ENCODE measurements around the gene ZNF664. TPM values are rescaled to one million over a fixed set of nuclear protein-coding genes. Genes with fewer than 3 reads are reported as not detected.

Gene ZNF664
- total RNA-seq, 4 donors from 2014 or later = 120 to 187 (median 138) TPM

GRCh38 chr12:124006846-124007713, 34.1 kb downstream of the ZNF664 start:
- Histone ChIP-seq H3K27me3 (no peaks in the 10 kb centered on the region), H3K4me1 (peaks cover 0 to 22% of the 10 kb centered on the region in 2 donors), H3K36me3 (peaks cover 10 to 11% of the 10 kb centered on the region in 2 donors), H3K4me3 (replicated peaks in 1 of 3) (no peak overlapping the region), H3K9me3 (no peaks in the 10 kb centered on the region), H3K27ac (no peak overlapping the region)
- intact Hi-C loops (cut with DNase I) = loop anchor here (10.0 kb wide), 1 partner anchor 102 kb away; no protein-coding TSS in a partner anchor
- TF ChIP-seq POLR2A (IDR thresholded peaks at IDR 0.05) = no peak
- no peak for DNase-seq
- 88 to 94% methylated on average over 13 to 14 of the region's 14 CpGs for WGBS, 2 donors

GRCh38 chr12:124007826-124008570, 35.0 kb downstream of the ZNF664 start:
- Histone ChIP-seq H3K27me3 (no peaks in the 10 kb centered on the region), H3K9me3 (no peaks in the 10 kb centered on the region), H3K4me3 (replicated peaks in 1 of 3) (no peak overlapping the region), H3K4me1 (peaks cover 0 to 13% of the 10 kb centered on the region in 2 donors), H3K36me3 (peaks cover 19 to 20% of the 10 kb centered on the region in 2 donors), H3K27ac (no peak overlapping the region)
- WGBS, 2 donors = 82 to 85% methylated on average over 9 of the region's 9 CpGs
- no peak for DNase-seq
- intact Hi-C loops (cut with DNase I) = loop anchor here (10.0 kb wide), 1 partner anchor 103 kb away; no protein-coding TSS in a partner anchor
- no peak for TF ChIP-seq POLR2A (IDR thresholded peaks at IDR 0.05)
- TF ChIP-seq, protein P1, sequence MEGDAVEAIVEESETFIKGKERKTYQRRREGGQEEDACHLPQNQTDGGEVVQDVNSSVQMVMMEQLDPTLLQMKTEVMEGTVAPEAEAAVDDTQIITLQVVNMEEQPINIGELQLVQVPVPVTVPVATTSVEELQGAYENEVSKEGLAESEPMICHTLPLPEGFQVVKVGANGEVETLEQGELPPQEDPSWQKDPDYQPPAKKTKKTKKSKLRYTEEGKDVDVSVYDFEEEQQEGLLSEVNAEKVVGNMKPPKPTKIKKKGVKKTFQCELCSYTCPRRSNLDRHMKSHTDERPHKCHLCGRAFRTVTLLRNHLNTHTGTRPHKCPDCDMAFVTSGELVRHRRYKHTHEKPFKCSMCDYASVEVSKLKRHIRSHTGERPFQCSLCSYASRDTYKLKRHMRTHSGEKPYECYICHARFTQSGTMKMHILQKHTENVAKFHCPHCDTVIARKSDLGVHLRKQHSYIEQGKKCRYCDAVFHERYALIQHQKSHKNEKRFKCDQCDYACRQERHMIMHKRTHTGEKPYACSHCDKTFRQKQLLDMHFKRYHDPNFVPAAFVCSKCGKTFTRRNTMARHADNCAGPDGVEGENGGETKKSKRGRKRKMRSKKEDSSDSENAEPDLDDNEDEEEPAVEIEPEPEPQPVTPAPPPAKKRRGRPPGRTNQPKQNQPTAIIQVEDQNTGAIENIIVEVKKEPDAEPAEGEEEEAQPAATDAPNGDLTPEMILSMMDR (IDR thresholded peaks at IDR 0.05) = no peak

DNA sequence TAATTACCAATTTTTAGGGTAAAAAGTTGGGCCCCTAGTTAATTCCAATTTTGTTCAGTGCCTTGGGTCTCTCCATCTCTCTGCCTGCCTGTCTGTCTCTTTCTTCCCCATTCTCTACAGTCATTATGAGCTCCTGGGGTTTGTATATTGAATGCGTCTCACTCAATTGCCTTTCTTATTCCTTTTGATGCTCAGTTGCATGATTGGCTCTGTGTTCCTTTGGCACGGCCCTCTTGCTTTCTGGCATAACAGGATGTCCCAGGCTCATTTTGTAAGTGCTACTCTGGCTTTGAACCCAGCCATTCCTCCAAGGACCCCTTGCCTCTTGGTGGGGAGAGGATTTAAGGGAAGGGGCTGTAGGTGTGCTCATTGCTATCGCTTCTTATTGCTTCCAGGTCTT, 35.6 kb downstream of the ZNF664 start:
- TF ChIP-seq, protein P1 (IDR thresholded peaks at IDR 0.05) = no peak
- TF ChIP-seq POLR2A (IDR thresholded peaks at IDR 0.05) = no peak
- H3K9me3 ChIP-seq = no peaks in the 10 kb centered on the region
- no peak for DNase-seq
- H3K27ac ChIP-seq = no peak overlapping the region
- peaks cover 0 to 7% of the 10 kb centered on the region in 2 donors for H3K4me1 ChIP-seq
- H3K27me3 ChIP-seq = no peaks in the 10 kb centered on the region
- intact Hi-C loops (cut with DNase I) = loop anchor here (10.0 kb wide), 1 partner anchor 104 kb away; no protein-coding TSS in a partner anchor
- H3K36me3 ChIP-seq = peaks cover 19 to 20% of the 10 kb centered on the region in 2 donors
- H3K4me3 ChIP-seq (replicated peaks in 1 of 3) = no peak overlapping the region
- 86 to 90% methylated on average over 3 of the region's 3 CpGs for WGBS, 2 donors

GRCh38 chr12:124009781-124010180, 36.8 kb downstream of the ZNF664 start:
- Histone ChIP-seq H3K4me3 (replicated peaks in 1 of 3) (no peak overlapping the region), H3K36me3 (peaks cover 19 to 20% of the 10 kb centered on the region in 2 donors), H3K4me1 (no peaks in the 10 kb centered on the region), H3K27ac (no peak overlapping the region), H3K9me3 (no peaks in the 10 kb centered on the region), H3K27me3 (no peaks in the 10 kb centered on the region)
- DNase-seq = no peak
- intact Hi-C loops (cut with DNase I) = loop anchor here (10.0 kb wide), 1 partner anchor 105 kb away; no protein-coding TSS in a partner anchor
- 95% methylated on average over 6 of the region's 6 CpGs for WGBS, 2 donors
- TF ChIP-seq, protein P1 (IDR thresholded peaks at IDR 0.05) = no peak
- TF ChIP-seq POLR2A (IDR thresholded peaks at IDR 0.05) = no peak

DNA sequence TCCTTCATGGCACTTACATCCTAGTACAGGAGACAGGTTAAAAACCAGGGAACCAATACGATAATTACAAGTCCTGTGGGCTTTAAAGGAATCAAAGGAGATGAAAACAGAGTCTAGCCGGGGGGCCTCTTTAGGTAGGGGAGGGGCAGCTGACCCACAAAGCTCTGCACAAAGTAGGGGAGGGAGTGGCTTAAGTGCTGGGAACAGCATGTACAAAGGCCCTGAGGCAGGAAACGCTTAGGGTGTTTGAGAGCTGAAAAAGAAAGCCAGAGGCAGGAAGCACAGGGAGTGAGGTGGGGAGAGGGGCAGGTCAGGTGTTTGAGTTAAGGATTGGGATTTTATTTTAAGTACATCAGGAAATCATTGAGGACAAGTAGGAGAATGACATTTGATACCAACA, 37.7 kb downstream of the ZNF664 start:
- no peak overlapping the region for H3K4me3 ChIP-seq (replicated peaks in 1 of 3)
- no peaks in the 10 kb centered on the region for H3K4me1 ChIP-seq
- H3K9me3 ChIP-seq = no peaks in the 10 kb centered on the region
- DNase-seq = no peak
- H3K27ac ChIP-seq = no peak overlapping the region
- WGBS, 2 donors = 87 to 90% methylated on average over 3 of the region's 3 CpGs
- H3K27me3 ChIP-seq = no peaks in the 10 kb centered on the region
- TF ChIP-seq, protein P1 (IDR thresholded peaks at IDR 0.05) = no peak
- no peak for TF ChIP-seq POLR2A (IDR thresholded peaks at IDR 0.05)
- intact Hi-C loops (cut with DNase I) = no loop called here
- H3K36me3 ChIP-seq = peaks cover 19 to 20% of the 10 kb centered on the region in 2 donors

Data from thyroid gland (tissue), 4 donors.